ENCODE data around the gene OR2W3.

DNA sequence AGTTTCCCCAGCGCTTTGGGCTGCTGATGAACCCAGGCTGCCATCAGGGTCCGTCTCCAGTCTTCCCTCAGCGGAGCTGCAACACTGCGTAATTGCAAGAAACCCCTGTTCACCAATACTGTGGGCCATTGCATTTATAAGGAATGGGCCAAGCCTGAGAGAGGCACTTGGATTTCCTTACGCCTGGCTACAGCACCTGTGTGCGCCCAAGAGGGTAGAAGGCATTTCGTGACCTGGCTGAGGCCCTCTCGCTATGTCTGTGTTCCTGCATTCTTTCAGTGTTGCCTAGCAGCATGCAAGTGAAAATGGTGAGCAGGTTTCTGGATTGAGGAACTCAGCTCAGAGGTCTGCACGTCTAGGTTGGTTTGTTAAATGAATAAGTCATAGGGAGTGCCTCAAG, 12.0 kb upstream of the OR2W3 start:
- TF ChIP-seq, protein P1, sequence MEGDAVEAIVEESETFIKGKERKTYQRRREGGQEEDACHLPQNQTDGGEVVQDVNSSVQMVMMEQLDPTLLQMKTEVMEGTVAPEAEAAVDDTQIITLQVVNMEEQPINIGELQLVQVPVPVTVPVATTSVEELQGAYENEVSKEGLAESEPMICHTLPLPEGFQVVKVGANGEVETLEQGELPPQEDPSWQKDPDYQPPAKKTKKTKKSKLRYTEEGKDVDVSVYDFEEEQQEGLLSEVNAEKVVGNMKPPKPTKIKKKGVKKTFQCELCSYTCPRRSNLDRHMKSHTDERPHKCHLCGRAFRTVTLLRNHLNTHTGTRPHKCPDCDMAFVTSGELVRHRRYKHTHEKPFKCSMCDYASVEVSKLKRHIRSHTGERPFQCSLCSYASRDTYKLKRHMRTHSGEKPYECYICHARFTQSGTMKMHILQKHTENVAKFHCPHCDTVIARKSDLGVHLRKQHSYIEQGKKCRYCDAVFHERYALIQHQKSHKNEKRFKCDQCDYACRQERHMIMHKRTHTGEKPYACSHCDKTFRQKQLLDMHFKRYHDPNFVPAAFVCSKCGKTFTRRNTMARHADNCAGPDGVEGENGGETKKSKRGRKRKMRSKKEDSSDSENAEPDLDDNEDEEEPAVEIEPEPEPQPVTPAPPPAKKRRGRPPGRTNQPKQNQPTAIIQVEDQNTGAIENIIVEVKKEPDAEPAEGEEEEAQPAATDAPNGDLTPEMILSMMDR (IDR thresholded peaks at IDR 0.05; ENCODE audit: low read length) = no peak
- no peak for TF ChIP-seq EZH2phosphoT487 (IDR thresholded peaks at IDR 0.05; ENCODE audit: low read length)
- no peak for TF ChIP-seq EZH2 (optimal IDR thresholded peaks at IDR 0.05; ENCODE audit: low read depth, low read length)
